Endothelial cell of umbilical vein (primary cell): Measurements from ENCODE around the gene SETDB1. TPM values are rescaled to one million over a fixed set of nuclear protein-coding genes. Genes with fewer than 3 reads are reported as not detected.

Experiments
- BruUV-seq: library from RNA; stranded (reverse); fragments of 400-500 nt; replicated peaks from 2 replicates; lab custom pipeline; 2021; lab: Mats Ljungman, UMichigan
- CTCF ChIA-PET: fragments of 300-600, 350-600 bp; sonication (Branson Sonifier 250); formaldehyde crosslinking; loops from one replicate; lab custom pipeline; 2021; ENCODE audit warnings: antibody characterized with exemption, inconsistent platforms; lab: Charles Lee
- POLR2A ChIA-PET: fragments of 300-600, 350-600 bp; sonication (Branson Sonifier 250); formaldehyde crosslinking; loops from one replicate; lab custom pipeline; 2021; ENCODE audit warnings: antibody characterized with exemption, inconsistent platforms; lab: Charles Lee
- DNase-seq: peaks from one replicate; pipeline ENCODE4 v3.0.0-alpha.2; 2011; ENCODE audit warnings: low read depth, low spot score
- FAIRE-seq: peaks from 2 replicates; lab custom pipeline; 2011; peaks lifted over from hg19 to GRCh38; lab: Jason Lieb, UNC
- H2AFZ ChIP-seq: 2 replicates; pipeline ENCODE4 v1.6.0; 2012; ENCODE audit warnings: low read depth, low read length, control low read depth, inconsistent platforms
- H3K27ac ChIP-seq: 2 replicates; pipeline ENCODE4 v1.5.1; 2011; ENCODE audit warnings: low read depth, mild to moderate bottlenecking, control low read depth, low read length, moderate library complexity; ENCODE audit not compliant: insufficient read depth
- H3K27me3 ChIP-seq, 2 experiments: 2 replicates each; pipeline versions ENCODE4 v1.6.0 to v1.6.1; 2011; ENCODE audit warnings: low read length in 2 of 2, mixed read lengths in 1 of 2; ENCODE audit not compliant: control insufficient read depth in 2 of 2, insufficient read depth in 2 of 2
- H3K36me3 ChIP-seq, 2 experiments: 2 replicates in 1 of 2; 3 replicates in 1 of 2; pipeline ENCODE4 v1.5.1; 2011; ENCODE audit warnings: low read length in 2 of 2, mild to moderate bottlenecking in 1 of 2, moderate library complexity in 1 of 2; ENCODE audit not compliant: control insufficient read depth in 2 of 2, insufficient read depth in 2 of 2; ENCODE audit errors: extremely low read depth in 1 of 2
- H3K4me1 ChIP-seq: 3 replicates; pipeline ENCODE4 v1.5.1; 2011; ENCODE audit warnings: mild to moderate bottlenecking, low read length; ENCODE audit not compliant: control insufficient read depth, insufficient read depth; ENCODE audit errors: extremely low read depth
- H3K4me2 ChIP-seq: 2 replicates; pipeline ENCODE4 v1.6.1; 2011; ENCODE audit warnings: low read length, control low read depth, mixed read lengths; ENCODE audit not compliant: insufficient read depth
- H3K4me3 ChIP-seq, 3 experiments: fragments of 200-600 bp in 1 of 3; sonication (generic), shearing (Covaris generic) in 1 of 3; replicated peaks in 1 of 3; 2 replicates each; pipeline ENCODE4 v1.5.1; 2011 to 2016; ENCODE audit warnings: control low read depth in 3 of 3, low read length in 3 of 3, mild to moderate bottlenecking in 2 of 3, inconsistent platforms in 1 of 3, low read depth in 1 of 3, moderate library complexity in 1 of 3; ENCODE audit not compliant: insufficient read depth in 1 of 3
- H3K79me2 ChIP-seq: 2 replicates; pipeline ENCODE4 v1.6.0; 2012; ENCODE audit warnings: low read length, inconsistent platforms; ENCODE audit not compliant: control insufficient read depth, insufficient read depth
- H3K9ac ChIP-seq: replicated peaks from 2 replicates; pipeline ENCODE3; 2011; ENCODE audit warnings: low read length, control low read depth; ENCODE audit not compliant: insufficient read depth; ENCODE audit errors: extremely low read depth
- H3K9me1 ChIP-seq: replicated peaks from 3 replicates; pipeline ENCODE4 v1.6.0; 2011; ENCODE audit warnings: mild to moderate bottlenecking, low read length; ENCODE audit not compliant: control insufficient read depth, insufficient read depth; ENCODE audit errors: extremely low read depth
- H3K9me3 ChIP-seq: replicated peaks from 2 replicates; pipeline ENCODE4 v1.5.1; 2012; ENCODE audit warnings: low read length, inconsistent platforms; ENCODE audit not compliant: control insufficient read depth, insufficient read depth
- H4K20me1 ChIP-seq: replicated peaks from 2 replicates; pipeline ENCODE3; 2011; ENCODE audit warnings: mild to moderate bottlenecking, low read length; ENCODE audit not compliant: control insufficient read depth, insufficient read depth; ENCODE audit errors: extremely low read depth
- EZH2 ChIP-seq: IDR thresholded peaks from 2 replicates; pipeline ENCODE4 v1.6.1; 2012; ENCODE audit warnings: borderline replicate concordance, low read depth, mild to moderate bottlenecking, moderate library complexity, low read length, inconsistent platforms; ENCODE audit not compliant: severe bottlenecking
- FOS ChIP-seq: IDR thresholded peaks from 2 replicates; pipeline ENCODE4 v1.6.1; 2011; ENCODE audit warnings: mild to moderate bottlenecking, low read length, moderate library complexity, borderline replicate concordance; ENCODE audit not compliant: insufficient read depth
- JUN ChIP-seq: IDR thresholded peaks from 2 replicates; pipeline ENCODE4 v1.6.1; 2011; ENCODE audit warnings: borderline replicate concordance, low read depth; ENCODE audit not compliant: insufficient read length, insufficient read depth
- MYC ChIP-seq: IDR thresholded peaks from one replicate; pipeline ENCODE4 v1.6.1; 2011; ENCODE audit warnings: mild to moderate bottlenecking, low read depth, low read length
- POLR2A ChIP-seq: IDR thresholded peaks from 2 replicates; pipeline ENCODE4 v1.6.1; 2012; ENCODE audit warnings: low read depth, mild to moderate bottlenecking, control low read depth, low read length
- dilution Hi-C: fragments of 300-500 bp; cut with MboI; formaldehyde crosslinking; loops from one replicate; pipeline ENCODE4 v1.15.0; 2019; ENCODE audit warnings: low sequenced_read_pairs; ENCODE audit not compliant: extremely low pct_ligation_motif_present
- intact Hi-C: fragments of 100-400 bp; cut with micrococcal nuclease; formaldehyde crosslinking; loops from one replicate; pipeline ENCODE4 v1.10.0; 2022
- polyA plus RNA-seq, 4 experiments: library from polyadenylated mRNA; depleted of rRNA in 3 of 4; stranded (reverse) in 3 of 4; unstranded in 1 of 4; fragments of >200 nt; gene quantifications; 2 replicates each; pipeline versions ENCODE4 v1.2.1 to v1.2.3, GENCODE V29; 2011 to 2012; ENCODE audit warnings: missing spikeins in 1 of 4
- total RNA-seq: library from RNA; stranded (reverse); gene quantifications from 2 replicates; pipeline ENCODE4 v1.2.3, GENCODE V29; 2021
- TF ChIP-seq, protein P1 (sequence below), 2 donors: IDR thresholded peaks; 1 replicate in 1 of 2; 2 replicates in 1 of 2; pipeline ENCODE4 v1.5.1; 2011; ENCODE audit warnings: low read length in 2 of 2, mild to moderate bottlenecking in 2 of 2, moderate library complexity in 2 of 2, control low read depth in 1 of 2, inconsistent platforms in 1 of 2, low read depth in 1 of 2; ENCODE audit not compliant: insufficient read depth in 1 of 2; ENCODE audit errors: extremely low read depth in 1 of 2

The SETDB1 gene
- total and polyA plus RNA-seq, 2 donors (not counting 3 experiments of a cell fraction or from before 2014, with no cell fraction given) = 25.3 to 49.2 TPM

GRCh38 chr1:150961756-150962155, 35.6 kb downstream of the SETDB1 start:
- peaks cover 3% of the 10 kb centered on the region for H3K4me1 ChIP-seq
- H2AFZ ChIP-seq = no peak overlapping the region
- H3K9me1 ChIP-seq = no peaks in the 10 kb centered on the region
- no peaks in the 10 kb centered on the region for H3K27me3 ChIP-seq
- intact Hi-C loops (no loop called here), dilution Hi-C loops (no loop called here)
- TF ChIP-seq EZH2 = no peak
- TF ChIP-seq POLR2A = no peak
- TF ChIP-seq MYC = no peak
- TF ChIP-seq, protein P1, sequence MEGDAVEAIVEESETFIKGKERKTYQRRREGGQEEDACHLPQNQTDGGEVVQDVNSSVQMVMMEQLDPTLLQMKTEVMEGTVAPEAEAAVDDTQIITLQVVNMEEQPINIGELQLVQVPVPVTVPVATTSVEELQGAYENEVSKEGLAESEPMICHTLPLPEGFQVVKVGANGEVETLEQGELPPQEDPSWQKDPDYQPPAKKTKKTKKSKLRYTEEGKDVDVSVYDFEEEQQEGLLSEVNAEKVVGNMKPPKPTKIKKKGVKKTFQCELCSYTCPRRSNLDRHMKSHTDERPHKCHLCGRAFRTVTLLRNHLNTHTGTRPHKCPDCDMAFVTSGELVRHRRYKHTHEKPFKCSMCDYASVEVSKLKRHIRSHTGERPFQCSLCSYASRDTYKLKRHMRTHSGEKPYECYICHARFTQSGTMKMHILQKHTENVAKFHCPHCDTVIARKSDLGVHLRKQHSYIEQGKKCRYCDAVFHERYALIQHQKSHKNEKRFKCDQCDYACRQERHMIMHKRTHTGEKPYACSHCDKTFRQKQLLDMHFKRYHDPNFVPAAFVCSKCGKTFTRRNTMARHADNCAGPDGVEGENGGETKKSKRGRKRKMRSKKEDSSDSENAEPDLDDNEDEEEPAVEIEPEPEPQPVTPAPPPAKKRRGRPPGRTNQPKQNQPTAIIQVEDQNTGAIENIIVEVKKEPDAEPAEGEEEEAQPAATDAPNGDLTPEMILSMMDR (IDR thresholded peaks at IDR 0.05; ENCODE audit: extremely low read depth in 1 of 2, insufficient read depth in 1 of 2, low read depth in 1 of 2, low read length in 2 of 2) = no peak
- TF ChIP-seq JUN = no peak
- no peak for TF ChIP-seq FOS
- FAIRE-seq (no peak), DNase-seq (no peak)
- H3K9ac ChIP-seq = no peak overlapping the region
- no peaks in the 10 kb centered on the region for H4K20me1 ChIP-seq
- BruUV-seq = no TSS peak
- no peak overlapping the region for H3K27ac ChIP-seq
- no peaks in the 10 kb centered on the region for H3K79me2 ChIP-seq
- H3K4me2 ChIP-seq = no peak overlapping the region
- H3K9me3 ChIP-seq = no peaks in the 10 kb centered on the region
- no peak overlapping the region for H3K4me3 ChIP-seq
- H3K36me3 ChIP-seq = peaks cover 17 to 31% of the 10 kb centered on the region in 2 experiments
- ChIA-PET POLR2A (no interaction called here), CTCF (interaction anchor here (2.1 to 2.5 kb wide), 2 partner anchors 12 to 34 kb away, joined by 9 to 11 read pairs; partner anchors contain the start of gene CERS2)
